ENCODE data around the gene FGD3.

Gene FGD3

GRCh38 chr9:92960561-92961290, 13.4 kb downstream of the FGD3 start:
- DNase-seq: no peak

GRCh38 chr9:92961627-92962302, 14.4 kb downstream of the FGD3 start:
- DNase-seq: no peak

DNA sequence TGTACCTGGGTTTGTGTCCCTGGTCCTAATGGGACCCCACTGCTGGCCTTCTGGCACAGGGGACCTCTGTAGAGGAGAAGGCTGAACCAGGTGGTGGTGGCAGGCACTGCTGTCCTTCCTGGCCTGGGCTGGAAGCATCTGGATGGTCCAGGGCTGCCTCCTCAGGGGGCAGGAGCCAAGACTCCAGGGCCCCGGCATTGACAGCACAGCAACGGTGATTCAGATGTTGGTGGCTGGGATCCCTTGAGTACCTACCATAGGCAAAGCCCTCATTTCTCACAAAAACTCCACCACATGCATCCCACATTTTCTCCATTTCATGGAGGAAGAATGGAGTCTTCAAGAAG, 15.0 kb downstream of the FGD3 start:
- no peak for DNase-seq

- no peak for DNase-seq
Observed at GRCh38 chr9:92962846-92963245, 15.5 kb downstream of the FGD3 start.

DNA sequence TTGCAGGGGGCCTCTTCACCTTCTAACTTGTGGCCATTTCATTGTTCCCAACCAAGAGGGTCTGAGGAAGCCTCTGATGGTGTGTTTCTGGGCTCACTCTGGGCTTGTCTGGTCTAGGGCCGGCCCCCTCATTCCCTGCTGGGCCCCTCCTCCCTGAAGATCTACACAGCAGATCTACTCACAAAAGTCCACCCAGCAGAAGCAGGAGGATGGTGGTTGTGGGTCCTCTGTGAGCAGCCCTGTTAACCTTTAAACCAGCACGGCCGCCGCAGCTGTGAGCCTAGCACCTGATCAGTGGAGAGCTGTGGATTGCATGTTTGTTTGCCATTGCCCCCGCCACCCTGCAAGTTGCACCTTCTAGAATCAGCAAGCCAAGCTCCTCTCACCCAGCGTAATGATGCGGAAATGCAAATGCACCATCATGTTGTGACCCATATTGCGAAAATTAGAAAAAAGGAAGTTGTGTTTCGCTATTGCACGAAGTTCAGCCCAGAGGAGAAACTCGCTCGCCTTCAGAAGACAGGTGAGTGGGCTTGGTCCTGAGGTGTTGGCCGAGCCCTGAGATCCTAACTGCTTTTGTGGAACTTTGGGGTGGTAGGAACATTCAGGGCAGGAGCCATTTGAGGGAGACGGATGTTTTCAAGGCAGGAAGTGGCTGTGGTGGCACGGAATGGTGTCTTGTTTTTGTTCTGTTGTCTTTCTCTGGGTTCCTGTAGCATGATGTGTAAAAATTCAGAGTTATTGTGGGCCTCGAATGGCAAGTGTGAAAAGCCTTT, 16.7 kb downstream of the FGD3 start:
- DNase-seq: peak in 1 of 3 experiments; percentile 10

DNA sequence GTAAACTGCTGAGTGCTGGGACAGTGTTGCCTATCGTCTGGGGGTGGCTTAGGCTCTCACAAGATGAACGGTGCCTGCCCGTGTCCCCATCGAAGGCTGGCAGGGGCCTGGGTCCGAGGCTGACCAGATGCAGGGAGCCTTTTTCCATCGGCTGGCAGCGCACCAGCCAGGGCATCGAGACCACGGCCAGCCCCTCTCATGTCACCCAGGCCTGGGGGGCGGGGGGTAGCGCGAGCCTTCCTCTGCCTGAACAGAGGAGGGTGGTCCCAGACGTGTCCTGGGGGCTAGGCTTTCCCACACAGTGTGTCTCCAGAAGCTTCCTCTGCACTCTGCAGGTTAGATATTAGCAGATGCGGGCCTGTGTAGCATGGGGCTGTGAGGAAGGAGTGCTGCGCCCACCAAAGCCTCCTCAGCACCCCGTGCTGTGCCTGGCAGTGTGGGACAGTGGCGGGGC, 17.3 kb downstream of the FGD3 start:
- DNase-seq: no peak

- no peak for DNase-seq
Observed at GRCh38 chr9:92965061-92965758, 17.9 kb downstream of the FGD3 start.

DNA sequence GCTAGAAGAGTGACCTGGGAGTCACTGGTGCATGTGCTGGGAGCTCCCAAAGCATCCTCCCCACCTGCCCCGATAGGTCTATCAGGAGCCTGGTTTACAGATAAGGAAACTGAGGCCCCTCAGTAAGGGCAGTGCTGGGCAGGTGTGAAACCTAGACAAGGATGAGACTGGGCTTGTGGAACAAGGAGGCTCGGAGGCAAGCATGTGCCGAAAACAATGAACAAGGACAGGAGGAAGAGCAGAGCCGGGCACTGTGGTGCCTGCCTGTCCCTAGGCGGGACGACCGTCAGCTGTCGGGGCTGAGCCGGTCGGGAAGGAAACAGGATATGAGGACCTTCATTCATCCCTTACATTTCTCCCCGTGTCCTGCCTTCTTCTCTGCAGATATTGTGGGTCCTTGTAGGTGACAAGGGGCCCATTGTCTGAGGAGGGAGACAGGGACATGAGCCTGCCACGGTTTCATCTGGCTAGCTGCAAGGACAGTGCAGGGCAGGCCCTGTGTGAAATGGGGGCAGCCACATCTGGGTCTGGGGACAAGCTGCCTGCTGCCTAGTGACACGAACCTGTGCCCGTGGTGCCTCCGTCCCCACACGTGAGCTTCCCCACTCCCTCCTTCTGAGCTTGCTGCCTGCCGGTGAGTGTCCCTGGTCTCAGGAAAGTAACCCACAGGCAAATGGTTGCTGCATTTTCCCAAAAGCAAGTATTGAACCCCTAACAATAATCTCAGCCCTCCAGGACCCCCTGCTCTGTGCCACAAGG, 18.6 kb downstream of the FGD3 start:
- DNase-seq: no peak

DNA sequence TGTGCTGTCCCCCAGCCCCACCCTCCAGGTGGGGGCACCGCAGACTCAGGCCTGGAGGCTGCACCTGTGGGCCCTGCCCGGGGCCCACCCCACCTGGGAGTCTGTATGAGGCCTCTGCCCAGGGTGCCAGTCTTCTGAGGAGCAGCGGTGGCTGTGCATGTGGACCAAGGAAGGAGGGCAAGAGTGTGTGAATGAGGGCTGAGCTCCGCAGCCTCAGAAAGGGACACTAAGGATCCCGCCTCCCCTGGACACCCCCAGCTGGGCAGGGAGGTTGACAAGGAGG, 19.1 kb downstream of the FGD3 start:
- no peak for DNase-seq

DNA sequence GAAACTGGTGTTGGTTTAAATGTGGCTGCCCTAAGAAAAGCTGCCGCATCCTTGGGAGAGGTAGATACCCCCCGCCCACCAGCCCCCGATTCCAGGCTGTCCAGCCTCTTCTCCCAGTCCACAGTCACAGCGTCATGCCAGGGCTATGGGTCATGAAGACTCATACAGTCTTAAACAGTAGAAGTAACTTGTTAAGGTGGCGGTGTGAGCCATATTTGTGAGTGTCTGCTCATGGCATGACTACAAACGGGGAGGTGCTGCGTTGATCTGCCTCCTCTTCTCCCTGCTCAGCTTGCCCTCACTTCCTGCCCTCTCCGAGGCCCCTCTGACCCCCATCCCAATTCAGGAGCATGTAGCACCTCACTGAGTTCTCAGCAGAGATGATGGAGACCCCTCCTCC, 20.8 kb downstream of the FGD3 start:
- no peak for DNase-seq

- DNase-seq: no peak
Observed at GRCh38 chr9:92969516-92970466, 22.5 kb downstream of the FGD3 start.

DNA sequence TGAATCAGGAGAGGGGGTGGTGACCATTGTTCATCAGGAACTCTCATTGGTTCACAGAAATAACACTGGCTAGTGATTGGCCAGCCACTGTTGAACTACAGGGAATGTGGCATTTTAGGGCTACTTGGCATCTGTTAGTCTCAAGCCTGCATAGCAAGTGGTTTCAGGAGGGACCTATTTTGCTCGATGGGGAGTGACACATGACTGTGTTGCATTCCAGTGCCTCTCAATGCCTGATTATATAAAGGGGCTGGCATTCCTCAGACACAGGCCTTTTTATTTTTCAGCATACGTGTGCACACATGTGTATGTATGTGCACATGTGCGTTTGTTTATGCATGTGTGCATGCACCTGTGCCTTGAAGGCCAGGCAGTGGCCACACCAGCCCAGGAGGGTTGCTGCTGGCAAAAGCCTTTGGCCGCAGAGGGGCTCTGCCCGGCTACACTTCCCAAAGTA, 23.2 kb downstream of the FGD3 start:
- DNase-seq: no peak

DNA sequence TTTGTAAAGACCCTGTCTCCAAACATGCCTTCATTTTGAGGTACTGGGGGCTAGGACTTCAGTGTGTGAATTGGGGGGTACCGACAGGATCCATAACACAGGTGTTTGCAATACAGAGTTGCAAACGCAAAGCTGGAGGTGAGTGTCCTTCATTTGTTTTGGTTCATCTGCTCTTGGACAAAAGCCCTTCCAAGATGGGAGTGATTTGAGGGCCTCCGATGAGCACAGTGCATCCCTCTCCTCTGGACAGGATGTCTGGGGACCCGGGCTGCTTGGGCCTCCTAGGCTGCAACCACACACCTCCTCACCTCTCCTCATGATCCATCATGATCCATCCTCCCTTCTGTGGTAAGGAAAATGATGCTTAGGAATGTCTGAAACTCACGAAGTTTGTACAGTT, 23.8 kb downstream of the FGD3 start:
- DNase-seq: no peak

- DNase-seq: no peak
Observed at GRCh38 chr9:92971776-92972175, 24.5 kb downstream of the FGD3 start.

DNA sequence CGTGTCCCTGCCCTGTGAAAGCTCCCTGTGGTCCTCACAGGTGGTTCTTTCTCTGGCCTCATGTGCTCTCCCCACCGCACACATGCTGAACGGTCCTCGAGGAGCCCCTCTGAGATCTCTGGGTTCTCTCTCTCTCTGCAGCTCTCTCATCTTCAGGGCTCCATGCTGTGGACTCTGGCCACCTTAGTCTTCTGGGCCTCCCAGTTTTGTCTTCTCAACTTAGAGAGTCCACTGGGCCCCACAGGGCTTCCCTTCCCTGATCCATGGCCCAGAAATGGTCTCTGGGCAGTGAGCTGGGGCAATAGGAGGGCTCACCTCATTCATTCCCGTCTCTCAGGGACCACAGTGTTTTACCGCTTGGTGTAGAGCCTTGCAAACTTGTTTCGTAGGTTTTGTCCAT, 26.4 kb downstream of the FGD3 start:
- DNase-seq: no peak

DNA sequence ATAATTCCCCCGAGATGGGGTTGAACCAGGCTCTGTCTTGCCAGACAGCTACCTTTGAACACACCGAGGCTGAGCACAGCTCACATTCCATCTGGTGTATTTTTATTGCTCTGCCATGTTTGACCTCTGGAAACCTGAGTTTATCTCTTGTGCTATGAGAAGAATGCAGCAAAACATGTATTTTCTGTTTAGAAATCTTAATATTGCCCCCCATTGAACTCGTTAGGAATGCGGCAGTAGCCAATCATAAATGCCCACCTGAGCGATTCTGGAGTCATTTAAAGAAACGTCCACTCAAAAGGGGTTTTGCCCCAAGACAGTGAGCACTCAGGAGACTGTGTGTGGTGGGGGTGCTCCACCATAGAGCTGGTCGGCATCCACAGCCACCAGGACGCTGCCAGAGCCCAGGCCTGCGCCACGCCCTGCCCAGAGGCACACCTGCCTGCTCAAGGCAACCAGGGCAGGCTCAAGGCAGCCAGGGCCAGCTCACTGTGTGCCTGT, 26.9 kb downstream of the FGD3 start:
- no peak for DNase-seq

GRCh38 chr9:92974761-92975755, 27.7 kb downstream of the FGD3 start:
- DNase-seq: no peak

DNA sequence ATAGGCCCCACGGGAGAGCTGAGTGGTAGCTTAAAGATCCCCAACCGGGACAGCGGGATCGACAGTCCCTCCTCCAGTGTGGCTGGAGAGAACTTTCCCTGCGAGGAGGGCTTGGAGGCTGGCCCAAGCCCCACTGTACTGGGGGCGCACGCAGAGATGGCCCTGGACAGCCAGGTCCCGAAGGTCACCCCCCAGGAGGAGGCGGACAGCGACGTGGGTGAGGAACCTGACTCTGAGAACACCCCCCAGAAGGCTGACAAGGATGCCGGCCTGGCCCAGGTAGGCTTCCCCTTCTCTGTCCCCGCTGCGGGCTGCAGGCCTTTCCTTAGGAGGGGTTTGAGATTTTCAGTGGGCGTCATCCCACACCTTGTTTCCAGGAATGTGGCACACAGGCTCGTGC, 29.1 kb downstream of the FGD3 start:
- DNase-seq: no peak

DNA sequence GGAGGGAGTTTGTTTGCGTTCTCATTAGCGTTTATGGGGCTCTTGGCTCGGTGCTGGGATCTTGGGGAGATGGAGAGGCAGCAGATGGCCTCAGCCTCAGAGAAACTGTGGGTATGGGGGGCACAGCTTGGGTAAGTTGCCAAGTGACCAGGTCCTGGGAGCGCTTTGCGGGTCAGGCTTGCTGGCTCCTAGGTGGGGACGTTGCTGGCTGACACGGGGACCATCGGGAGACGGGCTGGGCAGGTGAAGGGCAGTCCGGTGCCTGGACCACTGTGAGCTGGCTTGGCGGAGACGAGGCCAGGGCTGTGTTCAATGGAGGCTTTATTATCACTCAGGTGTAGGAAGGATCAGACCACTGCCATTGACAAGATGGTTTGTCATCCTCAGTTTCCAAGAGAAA, 30.0 kb downstream of the FGD3 start:
- DNase-seq: no peak

- no peak for DNase-seq
Observed at GRCh38 chr9:92978345-92978875, 31.1 kb downstream of the FGD3 start.

Measured in NCI-H1417 (cell line).